NT2/D1 (cell line): ENCODE data around the gene NLGN1.

Experiments used
- SUZ12 ChIP-seq: IDR thresholded peaks from 2 replicates; pipeline ENCODE4 v1.6.1; 2011; ENCODE audit not compliant: insufficient read length, insufficient read depth; ENCODE audit errors: extremely low read depth
- YY1 ChIP-seq: IDR thresholded peaks from 2 replicates; pipeline ENCODE4 v1.6.1; 2011; ENCODE audit not compliant: insufficient read length, insufficient read depth
- ZNF274 ChIP-seq: IDR thresholded peaks from 2 replicates; pipeline ENCODE4 v1.6.1; 2011; ENCODE audit warnings: mild to moderate bottlenecking, low read depth, low read length

GRCh38 chr3:173401369-173401768, 3.8 kb downstream of the NLGN1 start:
- TF ChIP-seq SUZ12 = no peak
- no peak for TF ChIP-seq YY1
- no peak for TF ChIP-seq ZNF274
